NCI-H146 (cell line): ENCODE results near the gene PYROXD2.
"Not testable (repeated sequence)": the region's sequence is repeated elsewhere in the genome, so short reads cannot be mapped to it uniquely, and the experiment has no call there.

Source experiments
- DNase-seq: peaks from one replicate; lab custom pipeline; 2025; lab: John Stamatoyannopoulos, UW

PYROXD2 gene

DNA sequence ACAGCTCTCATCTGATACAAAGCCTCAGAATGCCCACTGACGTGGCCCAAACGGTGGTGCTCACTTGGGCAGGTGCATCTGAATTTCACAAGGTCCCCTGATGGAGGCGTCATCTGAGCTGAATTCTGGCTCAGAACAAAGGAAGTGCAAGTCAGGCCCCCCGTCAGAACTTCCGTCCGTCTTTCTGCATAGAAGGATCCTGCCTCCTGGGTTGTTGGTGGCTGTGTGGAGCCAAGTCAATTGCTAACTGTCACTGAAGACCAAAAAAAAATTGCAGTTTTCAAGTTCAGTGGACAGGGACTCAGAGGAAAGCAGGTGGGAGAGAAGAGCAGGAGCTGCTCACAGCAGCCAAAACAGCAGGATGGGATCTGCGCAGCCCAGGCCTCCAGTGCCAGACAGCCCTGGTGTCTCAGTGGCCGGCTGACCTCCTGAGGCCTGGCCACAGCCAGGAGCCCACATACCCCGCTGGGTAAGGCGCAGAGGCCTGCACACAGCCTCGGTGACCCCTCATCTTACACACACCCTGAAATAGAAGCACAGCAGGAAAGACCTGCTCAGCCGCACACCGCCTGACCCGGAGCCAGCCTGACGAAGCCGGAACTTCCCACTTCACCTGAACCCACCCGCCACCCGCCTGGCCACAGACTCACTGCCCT is 49.4 kb downstream of the PYROXD2 start:
- no peak for DNase-seq

DNA sequence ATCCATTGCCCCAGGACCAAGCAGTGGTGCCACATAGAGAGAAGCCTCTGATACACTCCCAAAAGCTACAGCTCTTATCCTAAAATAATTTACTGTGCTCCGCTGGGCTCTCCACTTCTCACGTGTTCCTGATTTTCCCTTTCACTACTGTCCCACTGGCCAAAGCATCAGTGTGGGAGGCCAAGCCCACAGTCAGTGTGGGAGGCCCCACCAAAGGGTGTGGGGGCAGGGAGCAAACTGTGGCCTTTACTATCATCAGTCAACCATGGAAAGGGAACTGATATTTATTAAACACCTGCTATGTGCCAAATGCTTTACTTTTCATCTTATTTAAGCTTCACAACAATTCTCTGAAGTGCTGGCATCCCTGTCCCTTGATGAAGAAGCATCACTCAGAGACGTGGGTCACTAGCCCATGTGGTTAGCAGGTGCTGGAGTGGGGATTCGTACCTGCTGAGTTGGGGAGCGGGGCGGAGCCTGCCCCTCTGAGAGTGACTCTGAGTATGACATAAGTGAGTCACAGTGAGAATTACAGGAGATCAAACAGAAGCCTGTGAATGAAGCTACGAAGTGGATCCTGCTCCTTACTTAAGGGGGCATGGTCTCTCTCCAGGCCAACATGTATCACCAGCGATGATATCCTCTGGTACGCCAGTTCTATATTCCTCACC is 50.4 kb downstream of the PYROXD2 start:
- no peak for DNase-seq

DNA sequence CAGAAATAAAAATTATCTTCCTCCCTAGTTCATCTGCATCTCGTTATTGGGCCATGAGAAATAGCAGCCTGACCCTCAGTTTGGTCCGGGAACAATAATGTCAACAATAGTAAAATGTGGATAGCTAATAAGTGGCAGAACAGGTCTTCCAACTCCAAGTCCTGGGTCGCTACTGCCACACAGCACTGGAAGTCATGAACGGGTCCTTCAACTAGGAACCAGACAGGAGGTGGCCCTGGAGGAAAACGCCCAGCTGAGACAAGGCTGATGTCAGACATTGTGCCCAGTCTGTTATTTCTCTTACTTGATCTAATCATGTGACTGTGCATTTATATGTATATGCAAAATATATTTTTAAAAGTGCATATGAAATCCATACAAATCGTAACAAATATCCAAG is 51.8 kb downstream of the PYROXD2 start:
- DNase-seq = no peak

DNA sequence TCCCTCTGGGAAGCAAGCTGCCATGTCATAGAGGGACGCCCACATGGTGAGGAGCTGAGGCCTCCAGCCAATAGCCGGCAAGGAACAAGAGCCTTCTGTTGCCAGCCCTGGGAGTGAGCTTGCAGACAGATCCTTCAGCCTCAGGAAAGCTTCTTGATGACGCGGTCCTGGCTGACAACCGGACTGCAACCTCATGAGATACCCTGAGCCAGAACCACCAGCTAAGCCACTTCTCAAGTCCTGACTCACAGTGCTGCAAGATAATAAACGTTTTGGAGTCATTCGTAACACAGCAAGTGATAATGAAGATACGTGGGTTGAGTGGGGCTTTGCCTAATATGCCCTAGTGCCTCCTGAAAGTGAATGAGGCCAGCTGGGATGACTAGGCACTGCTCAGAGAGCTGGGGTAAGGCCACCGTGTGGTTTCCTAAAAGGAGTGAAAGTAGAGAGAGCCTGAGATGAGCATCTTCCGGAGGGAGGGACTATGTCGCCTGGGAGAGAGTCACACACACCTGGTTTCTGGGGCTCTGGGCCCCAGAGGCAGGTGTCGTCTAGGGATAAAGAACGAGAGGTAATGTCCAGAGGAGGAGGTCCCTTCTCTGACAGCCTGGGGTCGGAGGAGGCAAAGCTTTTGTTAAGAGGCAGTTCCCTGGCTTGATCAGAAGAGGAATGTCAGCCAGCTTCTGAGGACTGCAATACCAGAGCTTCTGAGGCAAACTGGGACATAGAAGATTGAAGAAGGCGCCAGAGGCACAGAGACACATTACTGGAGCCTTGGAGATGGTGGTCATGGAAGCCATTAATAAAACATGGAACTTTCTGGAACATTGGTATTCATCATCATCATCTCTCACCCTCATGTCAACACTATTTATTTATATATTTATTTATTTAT is 53.6 kb downstream of the PYROXD2 start:
- DNase-seq = peak; percentile 90

DNA sequence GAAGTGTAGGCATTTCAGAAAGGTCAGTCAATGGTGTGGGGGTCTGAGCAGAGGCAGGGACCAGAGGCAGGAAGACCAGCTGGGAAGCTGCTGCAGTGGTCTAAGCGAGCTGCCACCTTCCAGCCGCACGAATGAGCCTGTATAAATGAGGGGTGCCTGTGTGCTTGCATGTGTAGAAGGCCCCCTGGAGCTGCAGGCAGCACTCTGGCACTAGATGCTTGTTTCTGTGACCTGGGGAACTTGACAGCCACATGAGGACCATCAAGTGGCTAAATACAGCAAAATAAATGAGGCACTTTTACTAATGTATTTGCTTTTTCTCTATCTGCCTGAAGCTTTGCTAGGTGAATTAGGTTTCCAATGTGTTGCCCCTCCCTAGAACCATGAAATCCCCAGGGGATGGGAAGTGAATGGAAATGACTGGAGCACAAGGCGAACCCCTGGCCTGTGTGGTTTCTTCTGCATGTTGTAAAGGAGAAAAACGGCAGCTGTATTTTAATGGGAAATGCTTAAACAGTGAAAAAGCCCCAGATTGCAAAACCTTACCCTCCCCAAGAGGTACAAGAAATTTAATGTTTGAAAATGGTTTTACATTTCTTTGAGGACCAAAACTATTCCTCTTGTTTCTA is 57.7 kb downstream of the PYROXD2 start:
- no peak for DNase-seq

DNA sequence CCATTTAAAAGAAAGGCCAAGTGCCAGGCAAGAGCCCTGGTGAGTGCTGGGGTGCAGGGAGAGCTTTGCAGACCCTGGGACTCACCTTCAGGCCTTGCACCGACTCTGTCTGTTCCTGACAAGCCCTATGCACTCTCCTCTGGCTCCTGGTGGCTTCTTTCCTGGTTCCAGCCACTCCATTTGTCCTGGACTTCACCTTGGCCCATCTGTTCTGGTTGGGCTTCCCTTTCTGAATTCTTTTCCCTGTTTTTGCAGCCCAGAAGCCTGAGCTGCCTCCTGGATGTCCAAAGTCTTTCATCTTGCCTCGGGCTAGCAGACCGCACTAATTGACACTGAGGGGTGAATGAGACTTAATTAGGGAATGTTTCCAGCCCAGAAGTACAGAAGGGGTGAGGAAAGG is 60.5 kb downstream of the PYROXD2 start:
- peak; percentile 35 for DNase-seq

DNA sequence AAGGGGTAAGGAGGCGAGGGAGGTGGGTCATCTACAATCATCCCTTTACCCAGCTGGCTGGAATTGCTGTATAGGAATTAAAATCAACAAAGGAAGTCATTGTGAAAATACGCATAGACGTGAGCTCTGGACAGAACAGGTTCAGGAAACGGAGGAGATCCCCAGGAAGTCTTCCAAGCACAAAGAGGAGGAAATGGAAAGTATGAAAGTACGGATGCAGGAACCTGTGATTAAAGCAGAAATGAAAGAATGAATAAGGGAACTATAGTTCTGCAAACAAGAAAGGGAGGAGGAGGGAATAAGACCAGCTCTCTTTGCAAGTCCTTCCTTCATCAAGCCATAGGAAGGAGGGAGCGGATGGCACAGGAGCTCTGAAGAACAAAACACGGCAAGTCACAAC is 61.8 kb downstream of the PYROXD2 start:
- no peak for DNase-seq

DNA sequence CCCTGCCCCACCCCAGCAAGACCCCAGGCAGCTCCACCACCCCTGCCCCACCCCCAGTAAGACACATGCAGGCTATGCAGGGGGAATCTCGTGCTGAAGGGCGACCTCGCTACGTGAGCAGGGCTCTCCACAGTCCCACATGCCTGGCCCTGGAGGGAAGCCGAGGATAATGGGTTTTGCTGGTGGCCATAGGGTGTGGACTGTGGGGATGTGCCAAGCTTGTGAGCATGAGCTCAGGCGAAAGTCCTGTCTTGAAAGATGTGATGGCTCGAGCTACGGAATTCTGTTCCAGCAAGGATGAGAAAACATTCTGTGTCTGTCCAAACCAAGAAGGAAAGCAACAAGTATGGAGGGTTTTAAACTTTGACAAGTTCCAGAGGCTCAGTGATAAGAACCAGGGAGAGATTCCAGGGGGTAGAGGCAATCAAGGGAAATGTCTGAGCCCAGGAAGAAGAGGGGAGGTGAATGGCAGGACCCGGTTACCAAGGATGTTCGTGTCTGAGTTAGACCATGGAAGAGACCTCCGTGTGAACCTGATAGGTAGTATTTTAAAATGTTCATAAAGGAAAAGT is 63.1 kb downstream of the PYROXD2 start:
- no peak for DNase-seq

DNA sequence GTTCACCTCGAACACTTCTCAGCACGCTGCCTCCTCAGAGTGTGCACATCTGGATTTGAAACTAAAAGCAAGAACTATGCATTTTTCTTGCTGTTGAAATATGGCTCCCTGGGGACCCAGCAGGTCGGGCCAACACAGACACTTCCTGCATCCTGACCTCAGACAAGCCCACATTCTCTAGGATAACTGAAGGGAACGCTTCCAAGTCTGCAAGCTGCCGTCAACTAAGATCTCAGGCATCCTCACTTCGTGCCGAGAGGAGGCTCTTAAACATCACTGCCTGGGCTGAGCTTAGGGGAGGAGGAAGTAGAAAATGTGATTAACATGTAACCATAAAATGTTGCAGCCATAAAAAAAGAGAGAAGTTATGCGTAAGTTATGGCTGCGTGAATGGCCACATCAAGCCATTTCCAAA is 65.5 kb downstream of the PYROXD2 start:
- DNase-seq = no peak

DNA sequence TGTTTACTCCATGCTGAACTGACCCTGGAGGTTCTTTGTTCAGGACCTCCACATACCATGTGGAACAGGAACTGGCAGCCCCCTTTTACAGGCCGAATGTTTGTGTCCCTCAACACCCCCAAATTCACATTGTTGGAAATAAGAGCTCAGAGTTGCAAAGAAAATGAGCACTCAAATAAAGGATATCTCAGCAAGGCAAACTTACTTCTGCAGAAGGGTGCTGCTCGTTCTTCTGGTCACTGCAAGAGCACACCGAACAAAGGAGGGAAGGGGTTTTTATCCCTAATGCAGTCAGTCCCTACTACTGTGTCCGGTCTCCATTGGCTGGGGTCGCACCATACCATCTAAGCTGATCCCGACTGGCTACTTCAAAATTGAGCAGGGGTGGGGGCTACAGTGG is 68.1 kb downstream of the PYROXD2 start:
- DNase-seq = no peak

DNA sequence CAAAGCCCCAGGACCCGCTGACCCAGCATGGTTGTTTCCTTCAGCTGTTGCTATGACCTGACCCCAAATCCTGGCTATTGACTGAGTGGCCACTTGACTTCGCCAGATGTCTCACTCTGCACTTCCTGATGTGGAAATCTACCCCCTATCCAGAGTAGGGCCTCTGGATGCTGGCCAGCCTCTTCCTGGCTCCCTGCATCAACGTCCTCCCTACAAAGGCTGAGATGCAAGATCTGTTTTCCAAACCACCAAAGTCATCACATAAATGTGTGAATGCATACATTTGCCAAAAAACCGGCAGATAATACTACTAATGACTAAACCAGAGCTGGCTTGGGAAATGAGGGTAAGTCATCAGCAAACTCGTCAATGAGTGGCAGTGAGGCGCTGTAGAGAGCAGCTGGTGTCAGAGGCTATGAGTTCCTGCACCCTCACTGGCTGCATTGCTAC is 70.4 kb downstream of the PYROXD2 start:
- DNase-seq = no peak

DNA sequence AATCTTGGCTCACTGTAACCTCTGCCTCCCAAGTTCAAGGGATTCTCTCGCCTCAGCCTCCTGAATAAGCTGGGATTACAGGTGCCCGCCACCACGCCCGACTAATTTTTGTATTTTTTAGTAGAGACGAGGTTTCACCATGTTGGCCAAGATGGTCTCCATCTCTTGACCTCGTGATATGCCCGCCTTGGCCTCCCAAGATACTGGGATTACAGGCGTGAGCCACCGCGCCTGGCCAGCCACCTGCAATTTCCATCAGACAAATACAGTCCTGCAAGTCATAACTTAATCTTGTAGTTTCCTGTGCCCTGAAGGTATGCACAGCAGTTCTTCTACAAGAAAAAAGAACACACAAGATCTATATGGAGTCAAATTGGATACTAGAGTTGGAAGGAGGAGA is 73.3 kb downstream of the PYROXD2 start:
- not testable (repeated sequence) for DNase-seq

DNA sequence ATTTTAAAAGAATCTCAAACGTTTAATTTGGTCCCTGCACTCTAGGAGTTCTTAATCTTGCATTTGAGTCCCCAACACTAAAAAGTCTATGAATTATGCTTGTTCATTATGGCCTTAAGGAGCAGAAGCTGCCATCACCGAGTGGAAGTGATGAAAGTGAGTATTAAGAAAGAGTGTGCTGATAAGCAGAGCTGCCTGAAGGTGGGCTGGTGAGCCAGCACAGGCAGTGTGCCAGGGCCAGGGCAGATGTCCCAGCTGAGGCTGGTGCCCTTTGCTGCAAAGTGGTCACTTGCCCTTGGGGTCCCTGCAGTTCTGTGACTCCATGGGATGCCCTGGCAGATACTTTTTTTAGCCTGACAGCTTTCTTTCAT is 74.1 kb downstream of the PYROXD2 start:
- DNase-seq = no peak

DNA sequence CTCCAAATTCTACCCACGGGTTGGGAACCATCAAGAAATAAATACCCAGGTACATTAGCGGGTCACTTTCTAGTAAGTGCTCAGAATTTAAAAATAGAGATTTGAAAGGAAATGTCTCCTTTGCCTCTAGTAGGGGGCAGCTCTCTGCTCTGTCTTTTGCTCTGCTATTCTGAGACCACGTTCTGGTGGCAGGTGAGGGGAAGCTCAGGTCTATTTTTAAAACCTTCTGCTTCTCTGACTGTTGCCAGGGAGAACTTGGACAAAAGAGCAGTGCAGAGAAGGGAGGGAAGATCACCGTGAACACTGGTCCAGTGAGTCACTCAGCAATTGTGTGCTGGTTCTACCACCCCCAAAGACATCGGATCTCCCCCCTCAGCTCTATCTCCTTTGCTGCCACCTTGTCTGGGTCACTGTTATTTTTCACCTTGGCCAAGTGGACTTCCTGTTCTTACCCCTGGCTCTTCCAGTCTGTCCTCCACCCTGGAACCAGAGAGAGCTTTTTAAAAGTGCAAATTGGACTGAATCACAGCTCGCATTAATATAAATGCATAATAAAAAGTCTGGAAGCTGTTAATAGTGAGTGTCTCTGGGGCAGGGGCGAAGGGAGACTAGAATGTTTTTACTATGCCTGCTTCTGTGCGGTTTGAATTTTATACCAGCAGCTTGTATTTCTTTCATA is 74.6 kb downstream of the PYROXD2 start:
- peak; percentile 75 for DNase-seq

DNA sequence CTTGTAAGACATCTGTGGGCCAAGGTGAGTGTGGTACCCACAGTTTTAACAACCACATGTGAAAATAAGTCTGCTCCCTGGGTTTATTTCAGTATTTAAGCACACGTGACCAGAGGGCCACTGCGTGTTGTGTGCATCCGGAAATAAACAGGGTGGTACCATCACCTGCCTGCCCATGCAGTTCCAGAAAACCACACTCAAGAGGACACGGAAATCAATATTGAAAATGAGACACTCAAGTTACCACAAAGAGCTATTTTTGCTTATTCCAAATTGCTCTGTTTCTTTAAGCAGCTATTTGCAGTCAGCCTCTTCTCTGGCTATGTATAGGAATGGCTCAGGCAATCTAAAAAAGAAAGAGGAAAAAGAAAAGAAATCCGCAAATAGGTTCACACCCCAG is 75.2 kb downstream of the PYROXD2 start:
- peak; percentile 26 for DNase-seq

DNA sequence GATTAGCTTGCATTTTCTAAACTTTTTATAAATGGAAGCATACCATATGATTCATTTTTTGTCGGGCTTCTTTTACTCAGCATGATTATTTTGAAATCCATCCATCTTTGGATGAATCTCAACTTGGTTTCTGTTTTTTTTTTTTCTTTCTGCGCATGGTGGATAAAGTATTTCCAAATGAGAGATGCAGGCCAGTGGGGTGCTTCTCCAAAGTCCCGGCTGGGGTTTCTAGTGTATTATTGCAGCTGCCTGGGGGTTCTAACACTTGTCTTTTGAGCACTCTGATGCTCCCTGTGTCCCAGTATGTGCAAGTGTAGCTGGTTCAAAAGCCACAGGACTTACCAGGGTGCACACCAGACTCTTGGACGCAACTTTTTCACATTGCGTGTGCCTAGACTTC is 76.1 kb downstream of the PYROXD2 start:
- DNase-seq = no peak

DNA sequence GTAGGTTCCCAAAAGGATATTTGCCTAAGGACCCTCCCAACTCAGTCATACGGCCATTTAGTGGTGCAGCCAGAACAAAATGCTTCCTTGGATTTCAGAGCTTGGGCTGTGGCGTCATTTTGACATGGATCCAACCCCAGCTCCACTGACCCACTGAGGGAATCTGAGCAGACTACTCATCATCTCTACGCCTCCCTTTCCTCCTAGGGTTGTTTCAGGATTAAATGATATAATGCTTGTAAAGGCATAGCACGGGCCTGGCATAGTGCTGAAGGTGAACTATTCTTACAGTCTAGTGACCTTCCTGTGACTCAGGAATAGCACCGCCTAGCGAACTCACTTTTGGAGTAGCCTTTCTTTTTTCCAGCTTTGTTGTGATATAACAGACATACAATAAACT is 76.7 kb downstream of the PYROXD2 start:
- no peak for DNase-seq

DNA sequence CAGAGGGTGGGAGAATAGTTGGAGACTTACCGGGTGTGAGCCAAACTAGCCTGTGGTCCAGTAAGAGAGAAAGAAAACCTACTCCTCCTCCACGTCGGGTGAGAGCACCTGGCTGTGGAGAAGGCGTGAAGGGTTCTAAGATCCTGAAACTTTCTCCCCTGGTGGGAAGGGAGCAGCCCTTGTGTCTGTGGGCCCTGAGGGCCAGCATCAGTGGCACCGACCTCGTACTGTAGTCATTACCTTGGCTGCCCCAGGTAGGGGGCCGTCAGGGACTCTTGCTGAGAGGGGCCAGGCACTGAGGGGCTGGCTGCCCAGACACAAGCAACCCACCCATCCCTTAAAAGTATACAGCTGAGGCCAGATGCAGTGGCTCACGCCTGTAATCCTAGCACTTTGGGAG is 77.5 kb downstream of the PYROXD2 start:
- no peak for DNase-seq
